D721Med (cell line): ENCODE results near the gene SNX2.

ENCODE experiments used
- DNase-seq: peaks from one replicate; pipeline ENCODE4 v3.0.0; 2011; ENCODE audit warnings: low spot score; ENCODE audit not compliant: insufficient read length
- FAIRE-seq: peaks from 2 replicates; lab custom pipeline; 2011; peaks lifted over from hg19 to GRCh38; lab: Jason Lieb, UNC
- TF ChIP-seq, protein P1 (sequence below): IDR thresholded peaks from 2 replicates; pipeline ENCODE4 v1.5.1; 2012; ENCODE audit warnings: mild to moderate bottlenecking, control low read depth; ENCODE audit not compliant: insufficient read depth; ENCODE audit errors: missing control alignments

Gene SNX2

DNA sequence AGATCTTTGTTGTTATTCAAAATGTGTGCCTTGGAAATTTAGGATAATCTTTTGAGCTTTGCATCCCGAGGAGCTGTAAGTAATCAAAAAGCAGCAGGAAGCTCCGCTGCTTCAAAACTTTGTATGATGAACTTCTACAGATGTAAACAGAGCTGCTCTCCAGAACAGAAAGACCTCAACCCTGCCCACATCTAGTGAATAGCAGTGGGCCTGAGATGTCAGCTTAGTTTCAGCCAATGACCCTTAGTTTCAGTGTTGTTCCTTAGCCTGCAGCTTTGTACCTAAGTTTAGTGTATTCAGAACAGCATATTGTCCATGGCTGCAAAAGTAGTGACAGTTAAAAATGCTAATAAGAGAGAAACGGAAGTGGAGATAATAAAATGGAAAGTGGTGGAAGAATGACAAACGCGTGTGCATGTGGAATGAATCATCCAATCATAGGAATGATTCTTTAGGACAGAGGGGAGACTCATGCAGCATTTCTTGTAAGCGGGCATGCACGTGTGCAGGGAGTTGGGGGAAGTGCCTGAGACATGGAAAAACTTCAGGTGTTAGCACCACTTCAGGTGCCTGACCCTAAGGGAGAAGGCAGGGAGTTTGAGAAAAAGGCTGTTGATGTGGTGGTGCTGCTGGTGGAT, 95.5 kb downstream of the SNX2 start:
- no peak for DNase-seq
- no peak for FAIRE-seq
- TF ChIP-seq, protein P1, sequence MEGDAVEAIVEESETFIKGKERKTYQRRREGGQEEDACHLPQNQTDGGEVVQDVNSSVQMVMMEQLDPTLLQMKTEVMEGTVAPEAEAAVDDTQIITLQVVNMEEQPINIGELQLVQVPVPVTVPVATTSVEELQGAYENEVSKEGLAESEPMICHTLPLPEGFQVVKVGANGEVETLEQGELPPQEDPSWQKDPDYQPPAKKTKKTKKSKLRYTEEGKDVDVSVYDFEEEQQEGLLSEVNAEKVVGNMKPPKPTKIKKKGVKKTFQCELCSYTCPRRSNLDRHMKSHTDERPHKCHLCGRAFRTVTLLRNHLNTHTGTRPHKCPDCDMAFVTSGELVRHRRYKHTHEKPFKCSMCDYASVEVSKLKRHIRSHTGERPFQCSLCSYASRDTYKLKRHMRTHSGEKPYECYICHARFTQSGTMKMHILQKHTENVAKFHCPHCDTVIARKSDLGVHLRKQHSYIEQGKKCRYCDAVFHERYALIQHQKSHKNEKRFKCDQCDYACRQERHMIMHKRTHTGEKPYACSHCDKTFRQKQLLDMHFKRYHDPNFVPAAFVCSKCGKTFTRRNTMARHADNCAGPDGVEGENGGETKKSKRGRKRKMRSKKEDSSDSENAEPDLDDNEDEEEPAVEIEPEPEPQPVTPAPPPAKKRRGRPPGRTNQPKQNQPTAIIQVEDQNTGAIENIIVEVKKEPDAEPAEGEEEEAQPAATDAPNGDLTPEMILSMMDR = no peak

DNA sequence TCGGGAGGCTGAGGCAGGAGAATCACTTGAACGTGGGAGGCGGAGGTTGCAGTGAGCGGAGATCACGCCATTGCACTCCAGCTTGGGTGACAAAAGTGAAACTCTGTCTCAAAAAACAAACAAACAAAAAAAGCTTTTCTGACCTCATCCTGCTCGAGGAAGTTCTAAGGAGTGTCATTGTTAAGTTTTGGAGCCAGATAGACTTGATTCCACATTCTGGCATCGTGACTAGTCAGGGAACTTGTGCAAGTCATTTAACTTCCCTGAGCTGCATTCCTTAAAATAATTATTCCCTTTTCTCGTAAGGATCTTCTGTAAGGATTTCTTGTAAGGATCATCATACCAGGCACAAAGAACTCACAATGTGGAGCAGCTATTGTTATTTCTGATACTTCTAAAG, 96.8 kb downstream of the SNX2 start:
- TF ChIP-seq, protein P1 = no peak
- FAIRE-seq (no peak), DNase-seq (no peak)

DNA sequence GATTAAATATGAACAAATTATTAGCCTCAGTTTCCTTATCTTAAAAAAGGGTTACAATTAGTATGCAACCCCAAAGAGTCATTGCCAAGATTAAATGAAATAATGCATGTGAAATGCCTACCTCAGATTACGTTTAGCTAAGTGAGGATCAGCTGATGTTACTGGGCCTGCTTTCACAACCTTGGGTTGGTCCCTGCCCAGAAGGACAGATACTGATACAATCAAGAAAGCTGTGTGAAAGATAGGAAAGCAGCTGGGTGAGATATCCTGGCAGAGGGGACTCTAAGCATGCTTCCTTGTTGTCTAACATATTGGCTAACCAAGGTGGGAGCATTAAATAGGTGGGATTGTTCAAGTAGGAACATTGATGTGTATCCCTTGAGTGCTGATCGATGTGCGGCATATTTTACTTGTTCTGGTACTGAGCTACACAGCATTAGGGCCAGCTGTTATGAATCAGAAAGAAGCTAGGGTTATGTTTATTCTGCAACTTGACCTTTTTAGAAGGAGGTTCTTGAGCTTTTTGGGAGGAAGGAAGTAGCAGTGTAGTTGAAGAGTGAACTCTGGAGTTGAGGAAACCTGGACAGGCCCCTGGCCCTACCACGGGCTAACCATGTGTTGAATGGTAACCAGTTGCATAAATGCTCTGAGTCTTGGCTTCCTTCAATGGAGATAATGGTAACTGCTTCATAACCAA, 99.4 kb downstream of the SNX2 start:
- no peak for DNase-seq
- FAIRE-seq = no peak
- TF ChIP-seq, protein P1 = no peak

DNA sequence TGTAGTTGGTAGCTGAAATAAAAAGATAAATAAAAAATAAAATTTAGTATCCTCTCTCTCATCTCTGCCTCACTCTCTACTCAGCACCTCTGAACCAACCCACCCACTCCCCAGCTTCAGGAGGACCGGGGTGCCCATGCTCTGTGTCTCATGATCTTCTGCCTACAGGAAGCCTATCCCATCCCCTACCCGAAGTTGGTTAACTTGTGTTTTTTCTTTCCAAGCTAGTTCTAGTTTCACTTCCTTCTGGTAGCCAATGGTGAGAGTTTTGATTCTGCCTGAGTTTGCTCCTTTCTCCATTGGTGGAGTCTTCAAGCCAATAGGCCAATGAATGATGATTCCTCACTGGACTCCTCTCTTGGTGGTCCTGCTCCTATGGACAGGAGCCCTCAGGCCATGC, 102.6 kb downstream of the SNX2 start:
- FAIRE-seq (no peak), DNase-seq (no peak)
- TF ChIP-seq, protein P1 = no peak

DNA sequence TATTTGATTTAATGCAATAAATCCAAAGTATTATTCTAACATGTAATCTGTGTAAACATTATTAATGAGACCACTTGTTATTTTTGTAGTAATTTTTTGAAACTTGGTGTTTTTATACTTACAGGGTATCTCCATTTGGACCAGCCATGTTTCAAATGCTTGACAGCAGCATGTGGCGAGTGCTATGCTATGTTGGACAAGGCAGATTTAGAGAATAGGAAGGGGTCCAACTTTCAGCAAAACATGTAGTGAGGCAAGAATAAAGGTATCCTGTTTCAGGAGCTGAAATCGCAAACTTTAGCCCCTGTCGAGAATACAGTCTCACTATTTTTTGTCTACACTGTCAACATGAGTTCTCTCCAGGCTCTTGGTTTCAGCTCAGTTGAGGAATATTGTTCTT, 104.2 kb downstream of the SNX2 start:
- TF ChIP-seq, protein P1 = no peak
- DNase-seq (no peak), FAIRE-seq (no peak)
